H7 (cell line): ENCODE data around the gene TAF8. TPM values are rescaled to one million over a fixed set of nuclear protein-coding genes. Genes with fewer than 3 reads are reported as not detected.

Source experiments
- DNase-seq: peaks from one replicate; pipeline ENCODE4 v3.0.0; 2012
- H3K27me3 ChIP-seq: 2 replicates; pipeline ENCODE4 v1.6.0; 2011; ENCODE audit warnings: mild to moderate bottlenecking, low read length; ENCODE audit not compliant: control insufficient read depth, insufficient read depth
- H3K36me3 ChIP-seq: replicated peaks from 2 replicates; pipeline ENCODE4 v1.5.1; 2011; ENCODE audit warnings: low read length; ENCODE audit not compliant: control insufficient read depth, insufficient read depth
- H3K4me3 ChIP-seq: 2 replicates; pipeline ENCODE4 v1.5.1; 2011; ENCODE audit warnings: low read depth, mild to moderate bottlenecking, control low read depth, low read length, moderate library complexity; ENCODE audit not compliant: insufficient read depth
- total RNA-seq: library from RNA; depleted of rRNA; stranded (reverse); fragments of >200 nt; shearing (Covaris generic); gene quantifications from 2 replicates; pipeline ENCODE4 v1.2.3, GENCODE V29; 2014; rRNA removed

The TAF8 gene
- total RNA-seq, 1 experiment from 2014 or later = 8.7 TPM

DNA sequence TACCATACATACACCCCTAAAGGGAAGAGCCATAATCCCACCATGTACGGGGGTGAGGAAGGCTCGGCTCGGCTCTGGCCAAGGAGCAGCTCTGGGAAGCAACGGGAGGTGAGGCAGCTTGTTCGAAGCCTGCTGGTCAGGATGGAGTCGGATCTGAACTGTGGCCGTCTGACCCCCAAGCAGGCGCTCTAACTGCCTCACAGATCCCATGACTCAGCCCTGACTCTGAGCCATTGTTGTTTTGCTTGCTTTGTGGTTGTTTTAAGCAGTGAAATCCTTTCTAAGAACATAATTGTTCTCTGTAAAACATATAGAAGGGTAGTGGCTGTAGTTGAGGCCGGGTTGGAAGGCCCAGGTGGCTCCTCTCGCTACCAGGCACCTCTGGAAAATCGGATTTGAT, 81.2 kb downstream of the TAF8 start:
- H3K27me3 ChIP-seq = no peaks in the 10 kb centered on the region
- no peak overlapping the region for H3K4me3 ChIP-seq
- H3K36me3 ChIP-seq = peaks cover 22% of the 10 kb centered on the region
- DNase-seq = no peak

DNA sequence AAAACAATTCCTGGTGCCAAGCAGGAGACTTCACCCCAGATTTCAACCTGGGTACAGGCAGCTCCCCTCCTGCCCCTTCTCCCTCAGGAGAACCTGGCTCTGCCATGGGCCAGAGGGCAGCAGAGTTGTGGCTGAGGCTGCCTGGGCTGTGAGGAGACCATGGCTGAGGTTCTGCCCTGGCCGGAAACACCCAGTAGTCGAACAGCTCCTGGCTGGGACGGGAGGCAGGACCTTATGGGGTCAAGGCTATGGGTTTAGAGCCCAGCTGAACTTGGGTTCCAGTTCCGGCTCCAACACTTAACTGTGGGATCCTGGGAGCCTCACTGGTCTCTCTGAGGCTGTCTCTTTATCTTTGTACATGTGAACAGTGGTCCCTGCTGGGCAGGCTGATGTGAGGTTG, 83.6 kb downstream of the TAF8 start:
- Histone ChIP-seq H3K36me3 (peaks cover 11% of the 10 kb centered on the region), H3K27me3 (no peaks in the 10 kb centered on the region), H3K4me3 (no peak overlapping the region)
- peak; percentile 43 for DNase-seq

DNA sequence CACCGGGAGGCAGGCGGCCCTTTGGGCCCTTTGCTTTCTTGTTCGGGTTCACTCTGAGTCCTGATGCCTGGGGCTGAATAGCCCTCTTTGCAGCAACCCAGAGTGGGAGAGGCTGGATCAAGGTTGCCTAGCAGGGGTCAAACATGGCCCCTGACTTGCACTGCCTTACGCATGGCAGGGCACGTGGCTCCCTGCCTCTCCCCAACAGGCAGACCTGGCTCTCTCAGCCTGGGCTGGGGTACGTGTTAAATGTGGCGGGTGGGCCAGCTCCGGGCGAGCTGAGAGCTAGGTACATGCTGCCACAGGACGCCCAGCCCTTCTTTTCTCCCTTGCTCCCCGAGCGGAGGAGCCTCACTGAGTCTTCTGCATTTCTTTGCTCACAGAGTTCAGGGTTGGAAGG, 84.8 kb downstream of the TAF8 start:
- H3K36me3 ChIP-seq = peaks cover 11% of the 10 kb centered on the region
- peak; percentile 62 for DNase-seq
- H3K4me3 ChIP-seq = no peak overlapping the region
- no peaks in the 10 kb centered on the region for H3K27me3 ChIP-seq

DNA sequence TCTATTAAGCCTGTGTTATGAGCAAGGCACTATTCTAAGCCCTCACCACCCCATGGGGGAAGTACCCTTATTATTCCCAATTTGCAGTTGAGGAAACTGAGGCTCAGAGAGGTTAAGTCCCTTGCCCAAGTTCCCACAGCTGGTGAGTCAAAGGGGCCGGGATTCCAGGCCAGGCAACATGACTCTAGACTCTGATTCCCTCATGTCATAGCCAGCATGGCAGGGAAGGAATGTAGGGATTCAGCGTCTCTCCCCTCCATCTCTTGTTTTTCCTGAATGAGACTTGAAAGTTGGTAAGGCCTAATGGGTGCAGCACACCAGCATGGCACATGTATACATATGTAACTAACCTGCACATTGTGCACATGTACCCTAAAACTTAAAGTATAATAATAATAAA, 85.4 kb downstream of the TAF8 start:
- DNase-seq = peak; percentile 71
- Histone ChIP-seq H3K36me3 (peaks cover 11% of the 10 kb centered on the region), H3K4me3 (no peak overlapping the region), H3K27me3 (no peaks in the 10 kb centered on the region)

DNA sequence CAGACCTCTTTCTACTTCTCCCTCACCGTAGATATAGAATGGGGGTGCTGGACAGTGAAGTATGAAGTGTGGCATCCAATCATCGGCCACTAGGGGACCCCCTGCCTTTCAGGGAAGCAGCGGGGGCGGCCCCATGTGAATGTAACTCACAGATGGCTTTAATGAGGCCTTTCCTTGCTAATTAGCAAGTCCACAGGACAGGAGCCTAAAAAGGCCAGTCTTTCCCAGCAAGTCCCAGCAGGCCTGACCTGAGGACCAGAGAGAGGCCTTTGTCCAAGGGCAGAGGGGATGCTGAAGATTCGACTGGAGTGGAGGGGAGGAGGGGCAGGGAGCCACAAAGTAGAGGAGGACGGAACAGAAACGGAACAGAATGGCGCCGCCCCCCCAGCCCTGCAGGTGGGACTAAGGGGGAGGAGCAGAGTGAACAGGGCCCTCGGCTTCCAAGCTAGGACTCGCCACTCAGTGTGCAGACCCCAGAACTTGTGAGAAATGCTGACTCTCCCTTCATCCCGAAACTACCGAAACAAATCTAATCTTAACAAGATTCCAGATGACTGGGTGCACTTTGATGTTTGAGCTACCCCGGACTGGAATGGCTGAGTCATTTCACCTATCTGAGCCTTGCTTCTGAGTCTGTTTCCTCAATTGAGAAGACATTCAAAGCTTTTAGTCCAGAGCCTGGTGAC, 86.3 kb downstream of the TAF8 start:
- Histone ChIP-seq H3K27me3 (no peaks in the 10 kb centered on the region), H3K36me3 (peaks cover 9% of the 10 kb centered on the region), H3K4me3 (no peak overlapping the region)
- peak; percentile 92 for DNase-seq

Other genes with a start within 250 kb of the TAF8 start
- 2.9 and 3.5 TPM in 2 replicates for gene USP49, start 155.1 kb upstream of the TAF8 start, total RNA-seq
- 42.2 and 52.5 TPM in 2 replicates for gene MED20, start 129.4 kb upstream of the TAF8 start, total RNA-seq
- 34.6 and 43.2 TPM in 2 replicates for gene BYSL, start 129.0 kb upstream of the TAF8 start, total RNA-seq
- gene CCND3, start 108.7 kb upstream of the TAF8 start, total RNA-seq = 27.7 and 36.4 TPM in 2 replicates
- 4.7 and 11.3 TPM in 2 replicates for gene C6orf132, start 92.1 kb downstream of the TAF8 start, total RNA-seq
- gene GUCA1A, start 122.8 kb downstream of the TAF8 start, total RNA-seq = 13.2 and 20.8 TPM in 2 replicates
- gene GUCA1B, start 144.4 kb downstream of the TAF8 start, total RNA-seq = 0.45 and 0.55 TPM in 2 replicates
- gene MRPS10, start 167.3 kb downstream of the TAF8 start, total RNA-seq = 46.5 and 60.9 TPM in 2 replicates